ENCODE data around the gene P2RY2. TPM values are rescaled to one million over a fixed set of nuclear protein-coding genes. Genes with fewer than 3 reads are reported as not detected.
A peak's percentile ranks its signal among the peaks of the same experiment; 100 is the strongest.

Gene P2RY2
- total RNA-seq, 1 experiment from 2014 or later, result 1.2 TPM

DNA sequence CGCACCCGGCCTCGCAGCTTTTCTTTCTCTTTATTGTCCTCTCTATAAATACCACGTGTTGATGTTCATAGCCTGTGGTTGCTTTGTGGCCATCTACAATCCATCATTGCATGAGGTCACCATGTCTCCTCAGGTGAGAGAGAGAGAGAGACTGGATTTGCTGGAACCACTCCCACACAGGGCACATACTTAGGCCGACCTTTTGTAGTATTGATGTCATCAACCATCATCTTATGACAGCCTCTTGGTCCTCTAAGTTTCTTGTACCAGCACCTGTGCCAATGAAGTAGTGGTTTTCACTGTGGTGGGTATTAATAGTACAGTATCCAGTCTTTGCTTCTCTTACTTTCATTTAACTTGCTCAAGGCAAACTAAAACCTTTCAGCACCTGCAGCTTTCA lies 31.2 kb downstream of the P2RY2 start:
- no peaks in the 10 kb centered on the region for H3K9me3 Mint-ChIP-seq
- POLR2A ChIA-PET, result no interaction called here
- no peak for DNase-seq (ENCODE audit: low spot score)
- H3K27me3 Mint-ChIP-seq (ENCODE audit: low read depth), result no peaks in the 10 kb centered on the region; the same call in 1 of the 2 replicates
- peaks cover 22% of the 10 kb centered on the region for H3K4me1 Mint-ChIP-seq
- no peak overlapping the region for H3K27ac Mint-ChIP-seq
- CTCF ChIA-PET, result interaction anchor here (1.2 to 1.6 kb wide), 4 partner anchors 12 to 107 kb away, joined by 3 to 8 read pairs (median 3); no protein-coding TSS in a partner anchor
- H3K36me3 Mint-ChIP-seq, result no peaks in the 10 kb centered on the region
- no peak for ATAC-seq
- TF ChIP-seq ZNF263 (CRISPR knock-in tag; IDR thresholded peaks at IDR 0.05; ENCODE audit: low read depth), result no peak
- H3K4me3 Mint-ChIP-seq, result no peak overlapping the region

DNA sequence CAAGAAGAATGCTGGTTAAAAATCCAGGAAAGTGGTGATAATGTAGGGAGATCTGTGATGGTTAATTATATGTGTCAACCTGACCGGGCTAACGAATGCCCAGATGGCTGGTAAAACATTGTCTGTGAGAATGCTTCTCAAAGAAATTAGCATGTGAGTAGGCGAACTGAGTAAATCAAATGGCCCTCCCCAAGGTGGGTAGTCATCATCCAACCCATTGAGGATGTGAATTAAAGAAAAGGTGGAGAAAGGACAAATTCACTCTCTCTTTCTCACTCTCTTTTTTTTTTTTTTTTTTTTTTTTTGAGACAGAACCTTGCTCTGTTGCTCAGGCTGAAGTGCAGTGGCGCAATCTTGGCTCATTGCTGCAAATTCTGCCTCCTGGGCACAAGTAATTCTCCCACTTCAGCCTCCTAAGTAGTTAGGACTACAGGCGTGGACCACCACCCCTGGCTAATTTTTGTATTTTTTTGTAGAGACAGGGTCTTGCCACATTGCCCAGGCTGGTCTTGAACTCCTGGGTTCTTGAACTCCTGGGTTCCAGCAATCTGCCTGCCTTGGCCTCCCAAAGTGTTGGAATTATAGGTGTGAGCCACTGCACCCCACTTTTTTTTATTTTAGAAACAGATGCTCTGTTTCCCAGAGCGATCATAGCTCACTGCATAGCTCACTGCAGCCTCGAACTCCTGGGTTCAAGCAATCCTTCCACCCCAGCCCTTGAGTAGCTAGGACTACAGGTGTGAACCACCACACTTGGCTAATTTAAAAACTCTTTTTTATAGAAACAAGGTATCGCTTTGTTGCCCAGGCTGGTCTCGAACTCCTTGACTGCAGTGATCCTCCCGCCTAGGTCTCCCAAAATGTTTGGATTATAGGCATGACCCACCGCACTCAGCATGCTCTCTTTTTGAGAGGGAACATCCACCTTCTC lies 32.0 kb downstream of the P2RY2 start:
- H3K4me1 Mint-ChIP-seq, result peaks cover 16% of the 10 kb centered on the region
- ChIA-PET POLR2A (no interaction called here), CTCF (interaction anchor here (1.1 to 1.6 kb wide), 2 partner anchors 13 to 108 kb away, joined by 3 to 8 read pairs; no protein-coding TSS in a partner anchor)
- no peak overlapping the region for H3K27ac Mint-ChIP-seq
- no peaks in the 10 kb centered on the region; the same call in 1 of the 2 replicates for H3K27me3 Mint-ChIP-seq (ENCODE audit: low read depth)
- no peaks in the 10 kb centered on the region for H3K36me3 Mint-ChIP-seq
- no peak overlapping the region for H3K4me3 Mint-ChIP-seq
- H3K9me3 Mint-ChIP-seq, result no peaks in the 10 kb centered on the region
- DNase-seq (ENCODE audit: low spot score), result no peak
- ATAC-seq, result no peak
- TF ChIP-seq, protein P1, sequence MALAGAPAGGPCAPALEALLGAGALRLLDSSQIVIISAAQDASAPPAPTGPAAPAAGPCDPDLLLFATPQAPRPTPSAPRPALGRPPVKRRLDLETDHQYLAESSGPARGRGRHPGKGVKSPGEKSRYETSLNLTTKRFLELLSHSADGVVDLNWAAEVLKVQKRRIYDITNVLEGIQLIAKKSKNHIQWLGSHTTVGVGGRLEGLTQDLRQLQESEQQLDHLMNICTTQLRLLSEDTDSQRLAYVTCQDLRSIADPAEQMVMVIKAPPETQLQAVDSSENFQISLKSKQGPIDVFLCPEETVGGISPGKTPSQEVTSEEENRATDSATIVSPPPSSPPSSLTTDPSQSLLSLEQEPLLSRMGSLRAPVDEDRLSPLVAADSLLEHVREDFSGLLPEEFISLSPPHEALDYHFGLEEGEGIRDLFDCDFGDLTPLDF (CRISPR knock-in tag; IDR thresholded peaks at IDR 0.05), result no peak
- TF ChIP-seq GTF2I (CRISPR knock-in tag; conservative IDR thresholded peaks at IDR 0.05), result no peak
- no peak for TF ChIP-seq ZNF138 (CRISPR knock-in tag; conservative IDR thresholded peaks at IDR 0.05)

DNA sequence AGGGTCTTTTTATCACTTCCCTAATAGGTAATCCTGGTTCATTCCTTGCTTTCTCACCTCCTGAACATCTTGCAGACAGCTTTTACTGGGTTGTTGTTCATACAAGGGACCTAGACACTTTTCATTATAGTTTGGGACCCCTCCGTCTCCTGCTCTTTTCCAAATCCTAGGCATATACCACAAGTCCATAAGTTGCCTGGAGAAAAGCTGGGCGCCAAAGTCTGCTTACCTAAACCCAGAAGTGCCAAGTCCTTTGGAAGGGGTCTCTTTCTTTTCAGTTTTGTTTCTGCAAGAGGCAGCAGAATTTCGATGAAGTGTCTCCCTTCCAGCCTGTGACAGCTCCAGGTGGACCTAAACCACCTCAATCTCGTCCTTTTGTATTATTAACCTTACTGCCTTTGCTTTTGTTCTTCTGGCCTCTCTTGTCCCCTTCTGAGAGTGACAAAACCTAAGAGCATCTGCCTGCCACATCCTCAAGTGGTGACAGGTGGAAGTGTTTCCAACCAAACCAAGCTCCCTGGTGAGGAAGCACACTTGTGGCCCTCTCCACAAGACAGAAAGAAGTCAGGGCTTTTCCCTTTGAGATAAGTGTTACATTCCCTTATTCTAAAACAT lies 34.6 kb downstream of the P2RY2 start:
- H3K27me3 Mint-ChIP-seq (ENCODE audit: low read depth), result no peaks in the 10 kb centered on the region
- peak; percentile 62; the same call in 1 of the 2 replicates for ATAC-seq
- H3K27ac Mint-ChIP-seq, result peak overlapping the region; percentile 87
- H3K36me3 Mint-ChIP-seq, result no peaks in the 10 kb centered on the region
- ChIA-PET POLR2A (no interaction called here), CTCF (interaction anchor here (0.6 to 1.8 kb wide), 11 partner anchors 8 to 412 kb away, joined by 3 to 15 read pairs (median 5); partner anchors contain the start of gene P2RY2)
- no peak overlapping the region for H3K4me3 Mint-ChIP-seq
- TF ChIP-seq, protein P2, sequence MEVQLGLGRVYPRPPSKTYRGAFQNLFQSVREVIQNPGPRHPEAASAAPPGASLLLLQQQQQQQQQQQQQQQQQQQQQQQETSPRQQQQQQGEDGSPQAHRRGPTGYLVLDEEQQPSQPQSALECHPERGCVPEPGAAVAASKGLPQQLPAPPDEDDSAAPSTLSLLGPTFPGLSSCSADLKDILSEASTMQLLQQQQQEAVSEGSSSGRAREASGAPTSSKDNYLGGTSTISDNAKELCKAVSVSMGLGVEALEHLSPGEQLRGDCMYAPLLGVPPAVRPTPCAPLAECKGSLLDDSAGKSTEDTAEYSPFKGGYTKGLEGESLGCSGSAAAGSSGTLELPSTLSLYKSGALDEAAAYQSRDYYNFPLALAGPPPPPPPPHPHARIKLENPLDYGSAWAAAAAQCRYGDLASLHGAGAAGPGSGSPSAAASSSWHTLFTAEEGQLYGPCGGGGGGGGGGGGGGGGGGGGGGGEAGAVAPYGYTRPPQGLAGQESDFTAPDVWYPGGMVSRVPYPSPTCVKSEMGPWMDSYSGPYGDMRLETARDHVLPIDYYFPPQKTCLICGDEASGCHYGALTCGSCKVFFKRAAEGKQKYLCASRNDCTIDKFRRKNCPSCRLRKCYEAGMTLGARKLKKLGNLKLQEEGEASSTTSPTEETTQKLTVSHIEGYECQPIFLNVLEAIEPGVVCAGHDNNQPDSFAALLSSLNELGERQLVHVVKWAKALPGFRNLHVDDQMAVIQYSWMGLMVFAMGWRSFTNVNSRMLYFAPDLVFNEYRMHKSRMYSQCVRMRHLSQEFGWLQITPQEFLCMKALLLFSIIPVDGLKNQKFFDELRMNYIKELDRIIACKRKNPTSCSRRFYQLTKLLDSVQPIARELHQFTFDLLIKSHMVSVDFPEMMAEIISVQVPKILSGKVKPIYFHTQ (CRISPR knock-in tag; IDR thresholded peaks at IDR 0.05), result no peak
- TF ChIP-seq, protein P3, sequence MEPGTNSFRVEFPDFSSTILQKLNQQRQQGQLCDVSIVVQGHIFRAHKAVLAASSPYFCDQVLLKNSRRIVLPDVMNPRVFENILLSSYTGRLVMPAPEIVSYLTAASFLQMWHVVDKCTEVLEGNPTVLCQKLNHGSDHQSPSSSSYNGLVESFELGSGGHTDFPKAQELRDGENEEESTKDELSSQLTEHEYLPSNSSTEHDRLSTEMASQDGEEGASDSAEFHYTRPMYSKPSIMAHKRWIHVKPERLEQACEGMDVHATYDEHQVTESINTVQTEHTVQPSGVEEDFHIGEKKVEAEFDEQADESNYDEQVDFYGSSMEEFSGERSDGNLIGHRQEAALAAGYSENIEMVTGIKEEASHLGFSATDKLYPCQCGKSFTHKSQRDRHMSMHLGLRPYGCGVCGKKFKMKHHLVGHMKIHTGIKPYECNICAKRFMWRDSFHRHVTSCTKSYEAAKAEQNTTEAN (CRISPR knock-in tag; IDR thresholded peaks at IDR 0.05), result no peak
- TF ChIP-seq, protein P1 (CRISPR knock-in tag; IDR thresholded peaks at IDR 0.05), result no peak
- H3K4me1 Mint-ChIP-seq, result peaks cover 9% of the 10 kb centered on the region; the same call in 1 of the 2 replicates
- DNase-seq (ENCODE audit: low spot score), result peak; percentile 3
- no peaks in the 10 kb centered on the region for H3K9me3 Mint-ChIP-seq

DNA sequence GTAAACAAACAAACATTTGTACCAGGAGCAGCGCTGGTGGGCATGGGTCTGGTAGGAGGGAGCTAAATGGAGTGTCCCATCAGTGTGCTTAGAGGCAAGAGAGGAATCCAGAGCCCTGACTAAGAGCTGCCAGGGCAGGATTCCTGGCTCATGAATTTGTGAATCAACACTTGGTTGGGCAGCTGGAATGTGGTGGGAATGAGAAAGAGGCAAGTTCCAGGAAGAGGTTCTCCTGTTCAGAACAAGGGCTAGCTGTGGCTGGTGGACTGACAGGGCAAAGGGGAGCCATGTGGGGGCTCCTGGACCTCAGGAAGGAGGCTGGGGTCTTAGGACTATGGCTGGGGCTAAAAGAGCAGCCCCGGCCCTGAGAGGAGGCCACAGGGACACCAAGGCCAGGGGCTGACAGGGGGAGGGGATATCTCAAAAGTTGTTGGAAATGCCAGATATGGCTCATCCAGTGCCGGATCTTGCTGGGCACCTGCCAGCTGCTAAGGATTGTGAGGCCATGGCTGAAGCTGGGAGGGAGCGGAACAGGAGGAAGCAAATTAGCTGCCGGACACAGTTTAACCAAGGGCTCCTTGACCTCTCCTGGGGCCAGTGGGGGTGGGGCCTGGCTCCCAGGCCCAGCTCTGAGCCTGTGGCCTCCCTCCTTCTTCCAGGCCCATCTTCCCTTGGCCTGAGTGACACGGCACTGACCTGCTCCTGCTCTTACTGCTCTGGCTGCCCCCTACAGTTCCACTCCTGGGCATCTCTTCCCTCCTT lies 39.4 kb downstream of the P2RY2 start:
- Mint-ChIP-seq H3K27ac (no peak overlapping the region), H3K9me3 (no peaks in the 10 kb centered on the region), H3K4me3 (no peak overlapping the region), H3K36me3 (no peaks in the 10 kb centered on the region), H3K4me1 (peaks cover 6% of the 10 kb centered on the region; the same call in 1 of the 2 replicates), H3K27me3 (ENCODE audit: low read depth) (peaks cover 3% of the 10 kb centered on the region)
- CTCF ChIA-PET, result interaction anchor here (0.8 to 1.8 kb wide), 8 partner anchors 13 to 115 kb away, joined by 3 to 12 read pairs (median 4); partner anchors contain the start of gene FCHSD2
- ATAC-seq (peak; percentile 48; the same call in 1 of the 2 replicates), DNase-seq (ENCODE audit: low spot score) (no peak)
- POLR2A ChIA-PET, result no interaction called here
- TF ChIP-seq, protein P4, sequence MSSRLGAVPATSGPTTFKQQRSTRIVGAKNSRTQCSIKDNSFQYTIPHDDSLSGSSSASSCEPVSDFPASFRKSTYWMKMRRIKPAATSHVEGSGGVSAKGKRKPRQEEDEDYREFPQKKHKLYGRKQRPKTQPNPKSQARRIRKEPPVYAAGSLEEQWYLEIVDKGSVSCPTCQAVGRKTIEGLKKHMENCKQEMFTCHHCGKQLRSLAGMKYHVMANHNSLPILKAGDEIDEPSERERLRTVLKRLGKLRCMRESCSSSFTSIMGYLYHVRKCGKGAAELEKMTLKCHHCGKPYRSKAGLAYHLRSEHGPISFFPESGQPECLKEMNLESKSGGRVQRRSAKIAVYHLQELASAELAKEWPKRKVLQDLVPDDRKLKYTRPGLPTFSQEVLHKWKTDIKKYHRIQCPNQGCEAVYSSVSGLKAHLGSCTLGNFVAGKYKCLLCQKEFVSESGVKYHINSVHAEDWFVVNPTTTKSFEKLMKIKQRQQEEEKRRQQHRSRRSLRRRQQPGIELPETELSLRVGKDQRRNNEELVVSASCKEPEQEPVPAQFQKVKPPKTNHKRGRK (CRISPR knock-in tag; IDR thresholded peaks at IDR 0.05; ENCODE audit: borderline replicate concordance), result no peak
- TF ChIP-seq, protein P5, sequence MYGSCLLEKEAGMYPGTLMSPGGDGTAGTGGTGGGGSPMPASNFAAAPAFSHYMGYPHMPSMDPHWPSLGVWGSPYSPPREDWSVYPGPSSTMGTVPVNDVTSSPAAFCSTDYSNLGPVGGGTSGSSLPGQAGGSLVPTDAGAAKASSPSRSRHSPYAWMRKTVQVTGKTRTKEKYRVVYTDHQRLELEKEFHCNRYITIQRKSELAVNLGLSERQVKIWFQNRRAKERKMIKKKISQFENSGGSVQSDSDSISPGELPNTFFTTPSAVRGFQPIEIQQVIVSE (CRISPR knock-in tag; IDR thresholded peaks at IDR 0.05; ENCODE audit: borderline replicate concordance), result no peak
- TF ChIP-seq RORB (CRISPR knock-in tag; IDR thresholded peaks at IDR 0.05) (no peak), ZNF232 (CRISPR knock-in tag; IDR thresholded peaks at IDR 0.05) (no peak), SMAD3 (CRISPR knock-in tag; IDR thresholded peaks at IDR 0.05; ENCODE audit: borderline replicate concordance) (no peak)
- TF ChIP-seq, protein P6, sequence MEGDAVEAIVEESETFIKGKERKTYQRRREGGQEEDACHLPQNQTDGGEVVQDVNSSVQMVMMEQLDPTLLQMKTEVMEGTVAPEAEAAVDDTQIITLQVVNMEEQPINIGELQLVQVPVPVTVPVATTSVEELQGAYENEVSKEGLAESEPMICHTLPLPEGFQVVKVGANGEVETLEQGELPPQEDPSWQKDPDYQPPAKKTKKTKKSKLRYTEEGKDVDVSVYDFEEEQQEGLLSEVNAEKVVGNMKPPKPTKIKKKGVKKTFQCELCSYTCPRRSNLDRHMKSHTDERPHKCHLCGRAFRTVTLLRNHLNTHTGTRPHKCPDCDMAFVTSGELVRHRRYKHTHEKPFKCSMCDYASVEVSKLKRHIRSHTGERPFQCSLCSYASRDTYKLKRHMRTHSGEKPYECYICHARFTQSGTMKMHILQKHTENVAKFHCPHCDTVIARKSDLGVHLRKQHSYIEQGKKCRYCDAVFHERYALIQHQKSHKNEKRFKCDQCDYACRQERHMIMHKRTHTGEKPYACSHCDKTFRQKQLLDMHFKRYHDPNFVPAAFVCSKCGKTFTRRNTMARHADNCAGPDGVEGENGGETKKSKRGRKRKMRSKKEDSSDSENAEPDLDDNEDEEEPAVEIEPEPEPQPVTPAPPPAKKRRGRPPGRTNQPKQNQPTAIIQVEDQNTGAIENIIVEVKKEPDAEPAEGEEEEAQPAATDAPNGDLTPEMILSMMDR (IDR thresholded peaks at IDR 0.05), result no peak

All from WTC11 (cell line).